GM23248 (cell line): ENCODE data around the gene CNPY2.

Experiments used
- EZH2 ChIP-seq: fragments of 200-600 bp; sonication (generic); IDR thresholded peaks from 2 replicates; pipeline ENCODE4 v1.6.1; 2018; ENCODE audit warnings: antibody characterized with exemption, mild to moderate bottlenecking; ENCODE audit not compliant: insufficient read depth, poor library complexity, severe bottlenecking
- EZH2phosphoT487 ChIP-seq: fragments of 200-600 bp; sonication (generic); IDR thresholded peaks from 2 replicates; pipeline ENCODE4 v1.6.1; 2018; ENCODE audit warnings: antibody characterized with exemption, moderate library complexity, mild to moderate bottlenecking, low read depth; ENCODE audit not compliant: insufficient read depth

- TF ChIP-seq EZH2 (no peak), EZH2phosphoT487 (no peak)
These were observed 7.1 kb downstream of the CNPY2 start for GRCh38 chr12:56308714-56309113.
